Activated CD4-positive, CD25-positive, alpha-beta regulatory T cell (primary cell): ENCODE results near the gene ABHD17C.
"Not testable (repeated sequence)": the region's sequence is repeated elsewhere in the genome, so short reads cannot be mapped to it uniquely, and the experiment has no call there.

Experiments used
- DNase-seq, 4 experiments: peaks; one replicate each; lab custom pipeline; 2025; lab: John Stamatoyannopoulos, UW

The ABHD17C gene

GRCh38 chr15:80695099-80695910, at the start of gene ABHD17C:
TSS of gene ABHD17C (plus strand) at chr15:80695310. CDS start at chr15:80695430, 120 bp downstream.
- peak in 2 of 4 experiments; percentile 11 to 19 for DNase-seq

- DNase-seq: no peak
Observed at GRCh38 chr15:80645494-80646065, 49.5 kb upstream of the ABHD17C start.

GRCh38 chr15:80647424-80647823, 47.7 kb upstream of the ABHD17C start:
- DNase-seq: not testable (repeated sequence)

GRCh38 chr15:80654299-80654698, 40.8 kb upstream of the ABHD17C start:
- no peak for DNase-seq

GRCh38 chr15:80659375-80659774, 35.7 kb upstream of the ABHD17C start:
- no peak for DNase-seq

- no peak for DNase-seq
Observed at GRCh38 chr15:80660119-80660518, 35.0 kb upstream of the ABHD17C start.

GRCh38 chr15:80662129-80662528, 33.0 kb upstream of the ABHD17C start:
- DNase-seq: no peak

- no peak for DNase-seq
Observed at GRCh38 chr15:80662757-80663553, 32.2 kb upstream of the ABHD17C start.

- DNase-seq: no peak
Observed at GRCh38 chr15:80665151-80665550, 30.0 kb upstream of the ABHD17C start.

- no peak for DNase-seq
Observed at GRCh38 chr15:80667936-80668335, 27.2 kb upstream of the ABHD17C start.

GRCh38 chr15:80668546-80669236, 26.4 kb upstream of the ABHD17C start:
- no peak for DNase-seq

GRCh38 chr15:80669663-80670273, 25.3 kb upstream of the ABHD17C start:
- no peak for DNase-seq

- DNase-seq: no peak
Observed at GRCh38 chr15:80673561-80674244, 21.4 kb upstream of the ABHD17C start.

GRCh38 chr15:80674245-80674614, 20.9 kb upstream of the ABHD17C start:
- no peak for DNase-seq

- DNase-seq: no peak
Observed at GRCh38 chr15:80677041-80677440, 18.1 kb upstream of the ABHD17C start.

GRCh38 chr15:80679167-80679803, 15.8 kb upstream of the ABHD17C start:
- DNase-seq: no peak

GRCh38 chr15:80679804-80680175, 15.3 kb upstream of the ABHD17C start:
- DNase-seq: no peak

- no peak for DNase-seq
Observed at GRCh38 chr15:80682201-80682600, 12.9 kb upstream of the ABHD17C start.

GRCh38 chr15:80684697-80685096, 10.4 kb upstream of the ABHD17C start:
- no peak for DNase-seq

GRCh38 chr15:80685628-80686027, 9.5 kb upstream of the ABHD17C start:
- no peak for DNase-seq

- DNase-seq: no peak
Observed at GRCh38 chr15:80689294-80689693, 5.8 kb upstream of the ABHD17C start.
